GM12873 (cell line): ENCODE results near the gene RABGAP1L.

ENCODE experiments used
- CTCF ChIP-seq: IDR thresholded peaks from 2 replicates; pipeline ENCODE4 v1.5.1; 2012; ENCODE audit warnings: low read depth, mild to moderate bottlenecking, moderate library complexity, low read length, control low read depth; ENCODE audit not compliant: insufficient read depth; ENCODE audit errors: missing control alignments

RABGAP1L gene

GRCh38 chr1:174911606-174912005, 752.3 kb downstream of the RABGAP1L start:
- TF ChIP-seq CTCF, result no peak

GRCh38 chr1:174912264-174912663, 752.9 kb downstream of the RABGAP1L start:
- no peak for TF ChIP-seq CTCF

GRCh38 chr1:174913225-174913903, 754.0 kb downstream of the RABGAP1L start:
- TF ChIP-seq CTCF, result no peak

- TF ChIP-seq CTCF, result no peak
Observed at GRCh38 chr1:174914991-174915390, 755.7 kb downstream of the RABGAP1L start.

- no peak for TF ChIP-seq CTCF
Observed at GRCh38 chr1:174916846-174917245, 757.5 kb downstream of the RABGAP1L start.

GRCh38 chr1:174920093-174920492, 760.8 kb downstream of the RABGAP1L start:
- TF ChIP-seq CTCF, result no peak

GRCh38 chr1:174922121-174922520, 762.8 kb downstream of the RABGAP1L start:
- no peak for TF ChIP-seq CTCF
